ENCODE measurements around the gene STAT4. TPM values are rescaled to one million over a fixed set of nuclear protein-coding genes. Genes with fewer than 3 reads are reported as not detected.

The STAT4 gene
- total RNA-seq, 1 donor from 2014 or later = 0.46 TPM

DNA sequence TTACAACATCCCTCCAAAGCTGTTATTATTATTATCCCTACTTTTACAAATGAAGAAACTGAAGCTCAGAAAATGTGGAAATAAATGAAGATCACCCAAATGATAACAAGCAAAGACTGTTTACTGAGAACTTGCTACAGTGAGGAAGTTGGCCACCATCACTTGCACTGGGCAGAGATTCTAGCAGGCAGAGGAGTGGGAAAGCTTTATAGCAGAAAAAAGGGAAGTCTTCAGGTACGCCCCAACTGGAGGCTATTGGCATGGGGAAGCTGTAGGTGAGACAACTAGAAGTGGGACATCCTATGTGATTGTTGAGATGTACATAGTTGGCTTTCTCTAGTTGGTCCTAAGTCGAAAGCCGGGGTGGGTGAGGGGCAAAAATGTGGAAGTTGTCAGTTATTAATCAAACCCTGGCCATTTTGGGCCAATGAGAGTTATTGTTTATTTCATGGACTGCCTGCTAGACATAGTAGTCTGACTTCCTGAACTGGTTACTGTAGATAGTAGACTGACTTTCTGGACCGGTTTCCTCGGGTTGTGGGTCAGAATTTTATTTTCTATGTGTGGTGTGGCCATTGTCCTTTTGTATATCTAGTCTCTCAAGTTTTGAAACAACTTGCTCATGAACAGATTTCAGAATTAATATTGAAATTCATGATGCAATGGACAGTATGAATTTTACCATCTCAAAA, 40.2 kb upstream of the STAT4 start:
- no peak for DNase-seq (ENCODE audit: low read depth)
- no peak for TF ChIP-seq CTCF (IDR thresholded peaks at IDR 0.05; ENCODE audit: insufficient read depth, low read length, poor library complexity, severe bottlenecking)
- no peak overlapping the region for H3K4me3 ChIP-seq (ENCODE audit: low read depth, low read length)
- H3K36me3 ChIP-seq (ENCODE audit: control insufficient read depth, insufficient read depth, low read length) = no peaks in the 10 kb centered on the region
- no peaks in the 10 kb centered on the region for H3K27me3 ChIP-seq (ENCODE audit: control insufficient read depth, insufficient read depth, low read length)

GRCh38 chr2:191190435-191190834, 39.6 kb upstream of the STAT4 start:
- Histone ChIP-seq H3K36me3 (ENCODE audit: control insufficient read depth, insufficient read depth, low read length) (no peaks in the 10 kb centered on the region), H3K4me3 (ENCODE audit: low read depth, low read length) (no peak overlapping the region), H3K27me3 (ENCODE audit: control insufficient read depth, insufficient read depth, low read length) (no peaks in the 10 kb centered on the region)
- no peak for DNase-seq (ENCODE audit: low read depth)
- TF ChIP-seq CTCF (IDR thresholded peaks at IDR 0.05; ENCODE audit: insufficient read depth, low read length, poor library complexity, severe bottlenecking) = no peak

- no peak for TF ChIP-seq CTCF (IDR thresholded peaks at IDR 0.05; ENCODE audit: insufficient read depth, low read length, poor library complexity, severe bottlenecking)
- DNase-seq (ENCODE audit: low read depth) = no peak
- H3K4me3 ChIP-seq (ENCODE audit: low read depth, low read length) = no peak overlapping the region
- H3K27me3 ChIP-seq (ENCODE audit: control insufficient read depth, insufficient read depth, low read length) = no peaks in the 10 kb centered on the region
- H3K36me3 ChIP-seq (ENCODE audit: control insufficient read depth, insufficient read depth, low read length) = no peaks in the 10 kb centered on the region
Observed at GRCh38 chr2:191189112-191189635, 38.4 kb upstream of the STAT4 start.

GRCh38 chr2:191188550-191189093, 37.8 kb upstream of the STAT4 start:
- DNase-seq (ENCODE audit: low read depth) = no peak
- no peak for TF ChIP-seq CTCF (IDR thresholded peaks at IDR 0.05; ENCODE audit: insufficient read depth, low read length, poor library complexity, severe bottlenecking)
- no peaks in the 10 kb centered on the region for H3K36me3 ChIP-seq (ENCODE audit: control insufficient read depth, insufficient read depth, low read length)
- no peaks in the 10 kb centered on the region for H3K27me3 ChIP-seq (ENCODE audit: control insufficient read depth, insufficient read depth, low read length)
- no peak overlapping the region for H3K4me3 ChIP-seq (ENCODE audit: low read depth, low read length)

DNA sequence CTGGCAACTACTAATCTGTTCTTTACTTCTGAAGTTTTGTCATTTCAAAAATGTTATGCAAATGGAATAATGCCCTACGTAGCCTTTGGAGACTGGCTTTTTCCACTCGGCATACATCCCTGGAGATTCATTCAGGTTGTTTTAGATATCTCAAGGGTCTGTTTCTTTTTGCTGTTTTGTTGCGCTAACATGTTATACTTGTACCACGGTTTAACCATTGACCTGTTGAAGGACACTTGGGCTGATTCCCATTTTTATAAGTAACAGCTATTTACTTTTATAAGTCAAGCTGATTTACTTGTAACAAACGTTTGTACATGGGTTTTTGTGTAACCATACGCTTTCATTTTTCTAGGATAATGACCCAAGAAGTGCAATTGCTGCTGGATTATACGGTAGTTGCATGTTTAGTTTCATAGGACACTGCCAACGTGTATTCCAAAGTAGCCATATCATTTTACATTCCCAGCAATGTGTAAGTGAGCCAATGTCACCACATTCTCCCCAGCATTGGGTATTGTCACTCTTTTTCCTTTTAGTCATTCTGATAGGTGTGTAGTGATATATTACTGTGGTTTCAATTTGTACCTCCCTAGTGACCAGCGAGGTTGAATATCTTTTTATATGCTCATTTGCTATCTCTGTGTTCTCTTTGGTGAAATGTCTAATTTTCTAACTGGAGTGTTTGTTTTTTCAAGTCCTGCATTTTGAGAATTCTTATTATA, 36.5 kb upstream of the STAT4 start:
- DNase-seq (ENCODE audit: low read depth) = no peak
- H3K27me3 ChIP-seq (ENCODE audit: control insufficient read depth, insufficient read depth, low read length) = no peaks in the 10 kb centered on the region
- no peak for TF ChIP-seq CTCF (IDR thresholded peaks at IDR 0.05; ENCODE audit: insufficient read depth, low read length, poor library complexity, severe bottlenecking)
- H3K36me3 ChIP-seq (ENCODE audit: control insufficient read depth, insufficient read depth, low read length) = no peaks in the 10 kb centered on the region
- H3K4me3 ChIP-seq (ENCODE audit: low read depth, low read length) = no peak overlapping the region

All from kidney epithelial cell (primary cell).